ENCODE data around the gene ZNF555.
"Not testable (repeated sequence)": the region's sequence is repeated elsewhere in the genome, so short reads cannot be mapped to it uniquely, and the experiment has no call there.

Gene ZNF555

DNA sequence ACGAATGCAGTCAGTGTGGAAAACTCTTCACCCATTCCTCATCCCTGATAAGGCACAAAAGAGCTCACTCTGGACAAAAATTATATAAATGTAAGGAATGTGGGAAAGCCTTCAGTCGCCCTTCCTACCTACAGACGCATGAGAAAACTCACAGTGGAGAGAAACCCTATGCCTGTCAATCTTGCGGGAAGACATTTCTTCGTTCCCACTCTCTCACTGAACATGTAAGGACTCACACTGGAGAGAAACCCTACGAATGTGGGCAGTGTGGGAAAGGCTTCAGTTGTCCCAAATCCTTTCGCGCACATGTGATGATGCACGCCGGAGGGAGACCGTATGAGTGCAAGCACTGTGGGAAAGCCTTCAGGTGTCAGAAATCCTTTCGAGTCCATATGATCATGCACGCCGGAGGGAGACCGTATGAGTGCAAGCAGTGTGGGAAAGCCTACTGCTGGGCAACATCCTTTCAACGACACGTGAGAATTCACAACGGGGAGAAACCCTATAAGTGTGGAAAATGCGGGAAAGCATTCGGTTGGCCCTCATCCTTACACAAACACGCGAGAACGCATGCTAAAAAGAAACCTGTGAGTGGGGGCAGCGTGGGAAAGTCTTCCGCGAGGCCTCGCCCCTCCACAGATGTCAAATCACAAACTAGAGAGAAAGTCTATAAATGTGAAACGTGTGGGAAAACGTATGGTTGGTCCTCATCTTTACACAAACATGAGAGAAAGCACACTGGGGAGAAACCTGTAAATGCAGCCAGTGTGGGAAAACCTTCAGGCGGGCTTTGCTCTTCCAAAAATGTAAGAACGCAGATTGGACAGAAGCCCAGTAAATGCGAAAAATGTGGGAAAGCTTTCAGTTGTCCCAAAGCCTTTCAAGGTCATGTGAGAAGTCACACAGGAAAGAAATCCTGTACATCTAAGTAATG, 36.4 kb downstream of the ZNF555 start:
- Histone ChIP-seq H3K27ac (no peak overlapping the region), H3K9me3 (peaks cover 0 to 29% (median 27%) of the 10 kb centered on the region in 3 donors), H3K27me3 (peaks cover 0 to 3% of the 10 kb centered on the region in 2 donors), H3K4me1 (no peaks in the 10 kb centered on the region), H3K4me3 (no peak overlapping the region), H3K36me3 (no peaks in the 10 kb centered on the region)
- TF ChIP-seq, protein P1, sequence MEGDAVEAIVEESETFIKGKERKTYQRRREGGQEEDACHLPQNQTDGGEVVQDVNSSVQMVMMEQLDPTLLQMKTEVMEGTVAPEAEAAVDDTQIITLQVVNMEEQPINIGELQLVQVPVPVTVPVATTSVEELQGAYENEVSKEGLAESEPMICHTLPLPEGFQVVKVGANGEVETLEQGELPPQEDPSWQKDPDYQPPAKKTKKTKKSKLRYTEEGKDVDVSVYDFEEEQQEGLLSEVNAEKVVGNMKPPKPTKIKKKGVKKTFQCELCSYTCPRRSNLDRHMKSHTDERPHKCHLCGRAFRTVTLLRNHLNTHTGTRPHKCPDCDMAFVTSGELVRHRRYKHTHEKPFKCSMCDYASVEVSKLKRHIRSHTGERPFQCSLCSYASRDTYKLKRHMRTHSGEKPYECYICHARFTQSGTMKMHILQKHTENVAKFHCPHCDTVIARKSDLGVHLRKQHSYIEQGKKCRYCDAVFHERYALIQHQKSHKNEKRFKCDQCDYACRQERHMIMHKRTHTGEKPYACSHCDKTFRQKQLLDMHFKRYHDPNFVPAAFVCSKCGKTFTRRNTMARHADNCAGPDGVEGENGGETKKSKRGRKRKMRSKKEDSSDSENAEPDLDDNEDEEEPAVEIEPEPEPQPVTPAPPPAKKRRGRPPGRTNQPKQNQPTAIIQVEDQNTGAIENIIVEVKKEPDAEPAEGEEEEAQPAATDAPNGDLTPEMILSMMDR (IDR thresholded peaks at IDR 0.05) = no peak
- peak in 1 of 2 donors; percentile 9 for DNase-seq
- intact Hi-C loops (cut with DNase I; ENCODE audit: low total_unique reads) = no loop called here

DNA sequence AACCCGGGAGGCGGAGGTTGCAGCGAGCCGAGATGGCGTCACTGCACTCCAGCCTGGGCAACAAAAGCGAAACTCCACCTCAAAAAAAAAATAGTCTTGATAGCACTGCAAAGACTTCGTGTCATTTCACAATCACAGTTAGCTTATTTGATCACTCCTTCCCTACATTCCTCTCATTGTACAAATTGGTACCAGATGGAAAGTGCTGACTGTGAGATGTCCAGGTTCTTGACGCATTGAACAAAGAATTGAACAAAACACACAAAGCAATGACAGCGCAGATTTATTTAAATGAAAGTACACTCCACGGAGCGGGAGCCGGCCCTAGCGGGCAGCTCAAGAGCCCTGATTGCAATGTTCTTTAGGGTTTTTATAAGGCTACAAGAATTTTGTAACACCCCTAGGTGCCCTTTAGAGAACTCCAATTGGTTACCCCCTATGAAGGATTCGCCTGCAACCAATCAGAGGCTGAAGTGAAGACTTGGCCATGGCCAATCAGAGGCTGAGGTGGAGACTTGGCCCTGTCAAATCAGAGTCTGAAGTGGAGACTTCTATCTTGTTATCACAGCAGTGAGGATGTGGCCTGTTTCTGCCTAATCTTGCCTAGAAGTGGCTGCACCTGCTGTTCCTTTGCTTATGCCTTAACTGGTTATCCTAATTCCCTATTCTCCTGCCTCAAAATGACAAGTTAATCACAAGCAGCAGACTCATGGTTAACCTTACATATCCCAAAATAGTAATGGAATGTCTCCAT, 42.6 kb downstream of the ZNF555 start:
- peaks cover 0 to 5% (median 2%) of the 10 kb centered on the region in 4 donors for H3K4me1 ChIP-seq
- no peaks in the 10 kb centered on the region for H3K36me3 ChIP-seq
- H3K27ac ChIP-seq = no peak overlapping the region
- intact Hi-C loops (cut with DNase I; ENCODE audit: low total_unique reads) = no loop called here
- peak in 1 of 2 donors; percentile 13 for DNase-seq
- TF ChIP-seq, protein P1 (IDR thresholded peaks at IDR 0.05) = no peak
- no peak overlapping the region for H3K4me3 ChIP-seq
- peaks cover 0 to 3% (median 0%) of the 10 kb centered on the region in 3 donors for H3K9me3 ChIP-seq
- H3K27me3 ChIP-seq = peaks cover 0 to 3% of the 10 kb centered on the region in 2 donors

DNA sequence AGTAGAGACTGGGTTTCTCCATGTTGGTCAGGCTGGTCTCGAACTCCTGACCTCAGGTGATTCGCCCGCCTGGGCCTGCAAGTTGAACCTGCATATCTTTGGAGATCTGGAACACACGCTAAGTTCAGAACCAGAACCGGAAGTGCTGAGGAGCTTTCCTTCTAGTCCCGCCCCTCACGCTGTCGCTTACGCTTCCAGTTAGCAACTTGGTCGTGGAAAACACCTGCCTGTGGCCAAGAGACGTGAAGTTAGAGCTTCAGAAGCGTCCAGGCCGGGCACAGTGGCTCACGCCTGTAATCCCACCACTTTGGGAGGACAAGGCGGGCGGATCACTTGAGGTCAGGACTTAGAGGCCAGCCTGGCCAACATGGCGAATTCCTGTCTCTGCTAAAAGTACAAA, 44.5 kb downstream of the ZNF555 start:
- no peak overlapping the region for H3K27ac ChIP-seq
- peak in 1 of 2 donors; percentile 40 for DNase-seq
- no peaks in the 10 kb centered on the region for H3K36me3 ChIP-seq
- H3K27me3 ChIP-seq = no peaks in the 10 kb centered on the region
- intact Hi-C loops (cut with DNase I; ENCODE audit: low total_unique reads) = loop anchor here (5.0 kb wide), 1 partner anchor 277 kb away; no protein-coding TSS in a partner anchor
- H3K9me3 ChIP-seq = no peaks in the 10 kb centered on the region
- TF ChIP-seq, protein P1 (IDR thresholded peaks at IDR 0.05) = no peak
- no peak overlapping the region for H3K4me3 ChIP-seq
- H3K4me1 ChIP-seq = peaks cover 0 to 5% (median 2%) of the 10 kb centered on the region in 4 donors

DNA sequence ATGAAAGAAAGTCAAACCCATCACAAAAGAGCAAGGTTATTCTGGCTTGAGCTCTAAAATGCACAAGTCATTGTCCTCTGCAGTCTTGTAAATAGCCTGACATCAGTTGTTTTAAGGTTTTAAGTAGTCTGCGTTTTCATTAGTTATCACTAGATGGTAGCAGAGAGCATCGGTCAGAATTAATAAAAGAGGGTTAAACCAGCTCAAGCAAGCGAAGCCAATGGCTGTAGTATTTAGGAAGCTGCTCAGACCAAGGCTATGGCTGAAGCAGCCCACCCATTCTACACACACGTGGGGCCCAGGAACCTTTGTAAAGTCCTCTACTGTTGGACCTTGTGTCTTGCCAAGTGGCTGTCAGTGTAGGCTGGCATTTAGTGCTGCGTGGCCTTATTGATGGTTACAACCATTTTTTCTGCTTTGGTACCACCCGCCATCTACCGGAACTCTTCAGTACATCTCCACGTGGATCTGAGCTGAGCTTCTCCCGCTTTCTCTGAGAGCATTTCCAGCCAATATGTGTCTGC, 46.2 kb downstream of the ZNF555 start:
- H3K27me3 ChIP-seq = peaks cover 0 to 10% of the 10 kb centered on the region in 2 donors
- H3K9me3 ChIP-seq = no peaks in the 10 kb centered on the region
- H3K36me3 ChIP-seq = no peaks in the 10 kb centered on the region
- TF ChIP-seq, protein P1 (IDR thresholded peaks at IDR 0.05) = peak; percentile 63 to 68
- H3K4me1 ChIP-seq = peaks cover 0 to 5% (median 2%) of the 10 kb centered on the region in 4 donors
- DNase-seq = peak in 1 of 2 donors; percentile 23
- intact Hi-C loops (cut with DNase I; ENCODE audit: low total_unique reads) = loop anchor here (5.0 kb wide), 1 partner anchor 275 kb away; no protein-coding TSS in a partner anchor
- no peak overlapping the region for H3K4me3 ChIP-seq
- no peak overlapping the region for H3K27ac ChIP-seq

DNA sequence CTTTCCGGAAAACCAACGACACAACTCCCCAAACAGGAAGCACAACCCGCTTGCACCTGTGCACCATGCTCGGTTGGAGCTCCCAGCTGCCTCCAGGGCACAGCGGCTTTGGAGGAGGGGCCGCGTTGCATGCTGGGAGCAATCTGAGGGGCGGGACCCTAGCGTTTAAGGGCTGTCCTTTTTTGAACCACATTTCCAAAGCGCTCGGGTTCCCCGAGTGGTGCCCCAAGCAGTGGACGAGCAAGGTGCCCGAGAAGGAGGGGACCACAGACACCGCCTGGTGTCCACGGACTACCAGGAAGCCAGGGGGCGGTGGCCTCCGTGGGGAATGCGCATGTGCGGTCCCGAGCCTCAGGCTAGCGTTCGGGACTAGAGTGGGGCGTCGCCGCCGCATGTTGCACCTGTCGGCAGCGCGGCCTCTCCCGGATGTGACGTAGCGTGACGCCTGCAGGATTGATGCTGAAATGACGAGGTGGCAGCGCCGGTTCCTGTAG, 47.5 kb downstream of the ZNF555 start:
- Histone ChIP-seq H3K27ac (no peak overlapping the region), H3K9me3 (no peaks in the 10 kb centered on the region), H3K4me3 (peak overlapping the region in 1 of 2 donors; percentile 41), H3K4me1 (peaks cover 0 to 5% (median 2%) of the 10 kb centered on the region in 4 donors), H3K27me3 (peaks cover 0 to 17% of the 10 kb centered on the region in 2 donors), H3K36me3 (no peaks in the 10 kb centered on the region)
- intact Hi-C loops (cut with DNase I; ENCODE audit: low total_unique reads) = loop anchor here (5.0 kb wide), 1 partner anchor 274 kb away; no protein-coding TSS in a partner anchor
- TF ChIP-seq, protein P1 (IDR thresholded peaks at IDR 0.05) = no peak
- DNase-seq = peak; percentile 24 to 66

DNA sequence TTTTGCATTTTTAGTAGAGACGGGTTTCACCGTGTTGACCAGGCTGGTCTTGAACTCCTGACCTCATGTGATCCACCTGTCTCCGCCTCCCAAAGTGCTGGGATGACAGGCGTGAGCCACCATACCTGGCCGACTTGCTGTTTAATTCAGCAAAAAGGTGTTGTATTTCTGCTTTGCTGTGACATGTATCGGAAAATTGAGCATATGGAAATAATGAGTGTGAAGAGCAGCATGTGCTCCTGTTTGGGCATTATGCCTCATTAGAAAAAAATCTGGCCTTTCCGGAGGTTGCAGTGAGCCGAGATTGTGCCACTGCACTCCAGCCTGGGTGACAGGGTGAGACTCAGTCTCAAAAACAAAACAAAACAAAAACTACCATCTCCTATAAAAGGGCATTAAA, 49.3 kb downstream of the ZNF555 start:
- H3K36me3 ChIP-seq; H3K4me3 ChIP-seq; intact Hi-C loops (cut with DNase I; ENCODE audit: low total_unique reads); H3K4me1 ChIP-seq; H3K27ac ChIP-seq; H3K9me3 ChIP-seq: not testable (repeated sequence)
- peaks cover 0 to 17% of the 10 kb centered on the region in 2 donors for H3K27me3 ChIP-seq
- DNase-seq = peak in 1 of 2 donors; percentile 4
